IPS DF 4.7 (cell line): ENCODE measurements around the gene PIP4K2A.
"Not testable (repeated sequence)": the region's sequence is repeated elsewhere in the genome, so short reads cannot be mapped to it uniquely, and the experiment has no call there.

ENCODE experiments used
- DNase-seq: peaks from one replicate; pipeline ENCODE4 v3.0.0-alpha.2; 2013; ENCODE audit warnings: low spot score; ENCODE audit errors: extremely low read depth

The PIP4K2A gene

GRCh38 chr10:22714479-22715289 lies at the start of gene PIP4K2A:
Gene PIP4K2A, minus strand, starts transcription at chr10:22714578. Its CDS starts 252 bp downstream, at chr10:22714326.
- DNase-seq = no peak

DNA sequence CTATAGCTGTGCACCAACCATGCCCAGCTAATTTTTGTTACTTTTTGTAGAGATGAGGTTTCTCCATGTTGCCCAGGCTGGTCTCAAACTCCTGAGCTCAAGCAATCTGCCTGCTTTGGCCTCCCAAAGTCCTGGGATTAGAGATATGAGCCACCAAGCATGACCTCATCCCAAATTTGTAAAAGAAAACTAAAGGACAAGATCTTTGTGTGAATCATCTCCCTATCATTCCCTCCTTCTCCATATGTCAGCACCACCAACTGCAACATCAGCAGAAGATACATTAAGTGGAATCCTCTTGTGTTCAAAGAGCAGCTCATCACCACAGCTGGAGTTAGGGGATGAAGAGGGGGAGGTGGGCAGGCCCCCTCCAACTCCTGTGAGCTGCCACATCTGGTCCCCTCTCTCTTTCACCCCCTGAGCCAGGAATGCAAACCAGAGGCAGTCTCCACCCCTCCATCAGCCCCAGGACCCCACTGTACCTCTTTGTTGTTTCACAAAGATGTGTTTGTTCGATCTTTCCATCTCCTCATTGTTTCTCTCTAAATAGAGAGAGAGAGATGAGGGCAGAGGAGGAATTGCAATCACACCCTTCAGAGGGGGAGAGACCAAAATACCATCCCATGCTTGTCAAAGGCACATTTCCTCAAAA lies 47.3 kb upstream of the PIP4K2A start:
- DNase-seq = no peak

DNA sequence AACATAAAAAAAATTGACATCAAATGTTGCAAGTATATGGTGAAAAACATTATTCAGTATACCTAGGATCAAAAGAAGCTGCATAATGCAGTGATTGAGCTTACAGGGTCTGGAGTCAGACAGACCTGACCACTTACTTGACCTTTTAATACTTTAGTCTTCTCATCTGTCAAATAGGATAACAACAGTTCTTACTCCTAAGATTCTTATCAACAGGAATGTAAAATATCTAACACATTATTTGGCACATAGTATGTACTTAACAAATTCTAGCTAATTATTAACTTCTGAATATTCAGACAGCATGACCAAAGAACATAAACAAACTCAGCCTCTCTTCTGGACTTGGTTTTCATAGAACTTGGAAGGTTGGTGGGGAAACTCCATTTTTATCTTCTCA lies 45.6 kb upstream of the PIP4K2A start:
- DNase-seq = no peak

GRCh38 chr10:22758867-22759266 lies 44.5 kb upstream of the PIP4K2A start:
- no peak for DNase-seq

- DNase-seq = no peak
These were observed 39.9 kb upstream of the PIP4K2A start for GRCh38 chr10:22754296-22754695.

GRCh38 chr10:22753786-22754185 lies 39.4 kb upstream of the PIP4K2A start:
- DNase-seq = no peak

DNA sequence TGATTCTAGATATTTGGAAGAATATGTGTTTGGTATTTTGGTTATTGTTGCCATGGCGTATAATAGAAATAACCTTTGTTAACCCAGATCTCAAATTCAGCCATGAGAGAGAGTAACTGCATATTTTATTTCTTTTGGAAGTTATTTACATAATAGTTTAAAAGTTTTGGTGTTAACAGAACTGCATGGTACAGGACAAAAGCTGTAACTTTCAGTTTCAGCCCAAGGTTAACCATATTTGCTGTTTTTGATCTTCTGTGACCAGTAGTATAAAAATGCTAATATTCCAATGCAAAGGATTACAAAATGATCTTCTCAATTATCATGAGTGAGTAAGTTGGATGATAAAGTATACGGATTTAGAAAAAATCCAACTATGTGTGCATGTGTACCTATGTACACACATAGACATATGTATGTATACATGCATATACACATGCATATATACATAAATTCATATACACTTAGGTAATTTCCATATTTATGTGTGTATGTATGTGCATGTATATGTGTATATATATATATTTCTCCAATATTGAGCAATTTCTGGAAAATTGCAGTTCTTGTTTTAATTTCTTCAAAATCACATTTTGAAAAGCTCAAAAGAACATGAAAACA lies 38.0 kb upstream of the PIP4K2A start:
- no peak for DNase-seq

GRCh38 chr10:22750131-22750530 lies 35.8 kb upstream of the PIP4K2A start:
- DNase-seq = no peak

GRCh38 chr10:22744858-22745257 lies 30.5 kb upstream of the PIP4K2A start:
- DNase-seq = not testable (repeated sequence)

- no peak for DNase-seq
These were observed 28.3 kb upstream of the PIP4K2A start for GRCh38 chr10:22742678-22743077.

GRCh38 chr10:22741631-22742030 lies 27.3 kb upstream of the PIP4K2A start:
- not testable (repeated sequence) for DNase-seq

DNA sequence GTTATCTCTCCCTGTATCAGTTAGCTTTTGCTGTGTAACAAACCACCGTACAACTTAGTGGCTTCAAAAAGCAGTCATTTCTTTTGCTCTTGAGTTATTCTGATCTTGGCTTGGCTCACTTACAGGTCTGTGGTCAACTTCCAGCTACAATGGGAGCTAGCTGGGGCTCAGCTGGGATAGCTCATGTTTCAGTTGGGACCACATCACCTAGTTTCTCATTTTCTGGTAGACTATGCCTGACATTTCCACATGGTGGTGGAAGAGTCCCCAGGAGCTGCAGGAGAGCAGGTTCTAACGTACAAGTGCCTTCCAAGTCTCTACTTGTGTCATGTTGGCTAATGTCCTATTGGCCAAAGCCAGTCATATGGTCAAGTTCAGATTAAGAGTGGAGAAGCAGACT lies 25.8 kb upstream of the PIP4K2A start:
- no peak for DNase-seq

DNA sequence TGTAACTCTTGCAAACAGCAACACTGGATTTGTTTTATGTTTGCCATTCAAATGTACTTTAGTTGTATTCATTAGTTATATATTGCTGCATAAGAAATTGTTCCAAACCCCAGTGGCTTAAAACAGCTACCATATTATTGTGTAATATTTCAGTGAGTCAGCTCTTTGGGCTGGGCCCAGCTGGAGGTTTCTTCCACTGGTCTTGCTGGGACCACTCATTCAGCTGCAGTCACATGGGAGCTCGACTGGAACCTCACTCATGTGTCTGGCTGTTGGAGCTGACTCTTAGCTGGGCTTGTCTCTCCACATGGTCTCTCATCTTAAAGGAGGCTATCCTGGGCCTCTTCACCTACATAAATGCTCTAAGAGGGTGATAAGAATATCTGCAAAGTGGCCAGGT lies 23.2 kb upstream of the PIP4K2A start:
- no peak for DNase-seq

DNA sequence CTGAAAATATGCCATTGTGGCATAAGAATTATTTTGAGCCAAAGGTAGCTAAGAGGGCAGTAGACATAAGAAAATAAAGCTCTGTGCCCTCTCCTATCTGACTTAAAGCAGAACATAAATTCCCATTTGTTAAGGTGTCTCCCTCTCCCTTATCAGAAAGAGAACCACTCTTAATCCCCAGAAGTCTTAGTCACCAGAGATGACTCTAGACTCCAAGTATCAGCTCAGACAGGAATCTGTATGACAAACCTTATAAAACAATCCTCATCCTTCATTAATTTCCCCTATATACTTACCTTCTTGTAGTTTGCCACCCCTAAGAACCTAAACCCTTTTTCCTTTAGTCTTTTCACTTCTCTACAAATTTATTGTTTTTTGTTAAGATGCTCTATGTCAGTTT lies 21.8 kb upstream of the PIP4K2A start:
- DNase-seq = no peak

DNA sequence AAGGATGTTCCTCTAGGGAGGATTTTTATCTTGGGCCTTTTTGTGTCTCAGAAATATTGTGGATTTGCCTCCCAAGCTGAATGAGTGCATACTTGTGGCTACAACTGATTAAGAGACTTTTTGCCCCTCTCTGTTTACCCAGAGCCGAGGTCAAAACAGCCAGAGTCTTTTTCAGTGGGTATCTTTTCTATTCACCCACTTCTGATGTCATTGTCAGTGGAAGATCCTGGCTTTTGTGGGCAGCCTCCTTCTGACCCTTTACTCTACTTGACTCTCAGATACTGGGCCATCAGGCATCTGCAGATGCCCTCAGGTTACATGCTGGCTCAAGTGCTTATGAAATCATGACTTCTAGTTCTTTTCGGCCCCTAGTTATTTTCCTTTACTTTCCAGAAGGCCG lies 19.6 kb upstream of the PIP4K2A start:
- no peak for DNase-seq

DNA sequence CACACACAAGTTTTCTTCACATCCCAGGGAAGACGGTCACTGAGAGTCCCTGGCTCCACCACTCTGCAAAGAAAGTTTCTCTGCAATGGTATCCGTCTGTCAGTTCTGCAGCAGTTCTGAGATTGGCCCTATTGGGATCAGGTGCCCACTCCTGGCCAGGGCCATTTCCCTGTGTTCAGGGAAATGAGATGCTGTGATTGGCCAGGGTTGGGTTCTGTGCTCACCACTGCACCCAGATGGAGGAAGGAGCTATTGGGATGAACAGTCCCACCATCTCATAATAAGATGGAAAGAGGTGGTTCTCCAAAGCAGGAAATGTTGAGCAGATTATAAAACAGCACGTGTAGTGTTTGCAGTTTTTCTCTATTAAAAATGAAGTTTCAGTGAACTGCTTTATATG lies 13.3 kb upstream of the PIP4K2A start:
- no peak for DNase-seq

- DNase-seq = no peak
These were observed 12.7 kb upstream of the PIP4K2A start for GRCh38 chr10:22727112-22727511.

GRCh38 chr10:22724773-22725172 lies 10.4 kb upstream of the PIP4K2A start:
- DNase-seq = no peak

DNA sequence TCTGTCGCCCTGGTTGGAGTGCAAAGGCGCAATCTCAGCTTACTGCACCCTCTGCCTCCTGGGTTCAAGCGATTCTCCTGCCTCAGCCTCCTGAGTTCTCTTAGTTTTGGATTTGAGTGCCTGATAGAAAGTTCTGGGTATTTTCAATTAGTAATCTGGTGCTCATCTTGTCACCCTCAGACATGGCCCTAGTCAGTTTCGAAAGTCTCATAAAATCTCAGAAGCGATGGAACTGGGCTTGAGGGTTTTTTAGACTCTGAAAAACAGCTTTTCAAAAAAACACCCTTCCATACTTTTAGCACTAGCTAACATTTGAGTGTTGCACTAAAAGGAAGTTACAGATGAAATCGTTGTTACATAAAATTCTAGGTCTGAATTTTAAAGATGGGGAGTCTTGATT lies 9.4 kb upstream of the PIP4K2A start:
- no peak for DNase-seq

DNA sequence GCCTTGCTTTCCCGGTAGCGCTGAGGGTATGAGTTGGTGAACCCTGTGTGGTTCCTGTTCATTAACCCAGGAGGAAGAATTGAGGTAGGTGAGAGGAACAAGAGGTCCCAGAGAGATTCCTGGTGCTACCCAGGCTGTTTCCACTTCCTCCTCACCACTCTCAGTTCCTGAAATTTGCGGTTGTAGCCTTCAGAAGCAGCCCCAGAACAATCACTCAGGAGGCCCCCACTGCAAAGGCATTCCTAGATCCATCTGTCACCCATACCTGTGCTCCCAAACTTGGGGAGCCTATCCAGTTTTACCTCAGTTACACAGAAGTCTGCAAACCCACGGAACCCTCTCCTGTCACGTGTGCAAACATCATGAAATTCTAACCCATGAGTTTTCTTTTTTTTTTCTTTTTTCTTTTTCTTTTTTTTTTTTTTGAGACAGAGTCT lies 9.0 kb upstream of the PIP4K2A start:
- no peak for DNase-seq

GRCh38 chr10:22722626-22723169 lies 8.3 kb upstream of the PIP4K2A start:
- no peak for DNase-seq

DNA sequence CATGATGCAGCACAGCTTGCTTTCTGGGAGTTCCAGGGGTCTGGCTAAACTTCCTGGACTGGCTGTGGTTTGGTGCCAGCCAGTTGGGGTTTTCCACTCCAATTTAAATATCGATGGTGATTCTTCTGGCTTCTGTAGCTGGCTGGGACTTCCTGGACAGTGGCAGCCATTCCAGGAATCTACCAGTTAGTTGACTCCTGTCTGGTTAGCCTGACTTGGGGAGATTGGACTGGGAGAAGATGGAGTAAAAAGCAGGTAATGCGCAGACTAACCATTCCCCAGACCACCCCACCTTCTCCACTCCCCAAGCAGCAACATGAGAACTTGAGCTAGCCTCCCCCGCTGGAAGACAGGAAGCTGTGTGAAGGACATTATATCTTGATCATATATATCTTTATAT lies 6.3 kb upstream of the PIP4K2A start:
- DNase-seq = no peak
